HG03378 (cell line): ENCODE measurements around the gene DPYSL3.

Source experiments
- ATAC-seq: cut with Tn5 transposase; IDR thresholded peaks from one replicate; pipeline ENCODE4 v1.9.1; 2021; ENCODE audit warnings: mild to moderate bottlenecking, moderate library complexity; ENCODE audit not compliant: unreplicated experiment

Gene DPYSL3

GRCh38 chr5:147441191-147441695 is 68.6 kb downstream of the DPYSL3 start:
- no peak for ATAC-seq

DNA sequence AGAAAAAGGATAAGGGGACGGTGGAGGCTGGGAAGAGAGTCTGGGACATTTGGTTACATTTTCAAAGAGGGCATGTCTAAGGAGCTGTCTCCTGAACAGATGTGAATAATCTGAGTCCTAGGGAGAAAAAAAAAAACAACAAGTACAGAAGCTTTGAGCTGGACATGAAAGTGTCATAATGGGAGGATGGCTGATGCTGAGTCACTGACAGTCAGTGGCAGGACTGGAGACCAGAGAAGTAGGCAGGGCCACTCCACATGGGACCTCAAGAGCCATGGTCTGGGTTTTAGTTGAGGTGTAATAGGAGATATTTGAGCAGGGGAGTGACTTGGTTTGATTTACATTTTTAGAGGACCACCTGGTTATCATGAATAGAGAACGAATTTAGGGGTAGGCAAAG is 70.6 kb downstream of the DPYSL3 start:
- ATAC-seq: no peak

- no peak for ATAC-seq
Observed at GRCh38 chr5:147437161-147437596, 72.7 kb downstream of the DPYSL3 start.

GRCh38 chr5:147436596-147436995 is 73.3 kb downstream of the DPYSL3 start:
- ATAC-seq: peak; percentile 83

GRCh38 chr5:147434049-147434448 is 75.8 kb downstream of the DPYSL3 start:
- no peak for ATAC-seq

DNA sequence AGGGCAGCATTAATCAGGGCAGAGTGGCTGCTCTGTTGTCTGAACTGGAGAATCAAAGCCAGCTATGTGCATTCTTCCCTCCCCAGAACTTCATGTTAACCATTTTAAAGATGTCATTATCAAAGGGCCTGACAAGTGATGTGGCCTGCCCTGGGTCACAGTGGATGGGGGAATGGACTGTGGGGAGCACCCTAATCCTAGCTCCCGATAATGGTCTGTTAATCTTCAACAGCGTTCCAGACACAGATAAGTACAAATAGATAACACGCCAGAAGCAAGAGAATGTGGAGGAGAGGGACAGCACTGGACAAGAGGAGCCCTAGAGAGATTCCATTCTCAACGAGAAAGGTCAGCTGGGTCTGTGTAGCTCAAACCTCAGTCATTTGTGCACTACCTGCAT is 77.5 kb downstream of the DPYSL3 start:
- ATAC-seq: no peak

GRCh38 chr5:147431586-147431985 is 78.3 kb downstream of the DPYSL3 start:
- no peak for ATAC-seq

GRCh38 chr5:147430628-147431027 is 79.2 kb downstream of the DPYSL3 start:
- no peak for ATAC-seq

DNA sequence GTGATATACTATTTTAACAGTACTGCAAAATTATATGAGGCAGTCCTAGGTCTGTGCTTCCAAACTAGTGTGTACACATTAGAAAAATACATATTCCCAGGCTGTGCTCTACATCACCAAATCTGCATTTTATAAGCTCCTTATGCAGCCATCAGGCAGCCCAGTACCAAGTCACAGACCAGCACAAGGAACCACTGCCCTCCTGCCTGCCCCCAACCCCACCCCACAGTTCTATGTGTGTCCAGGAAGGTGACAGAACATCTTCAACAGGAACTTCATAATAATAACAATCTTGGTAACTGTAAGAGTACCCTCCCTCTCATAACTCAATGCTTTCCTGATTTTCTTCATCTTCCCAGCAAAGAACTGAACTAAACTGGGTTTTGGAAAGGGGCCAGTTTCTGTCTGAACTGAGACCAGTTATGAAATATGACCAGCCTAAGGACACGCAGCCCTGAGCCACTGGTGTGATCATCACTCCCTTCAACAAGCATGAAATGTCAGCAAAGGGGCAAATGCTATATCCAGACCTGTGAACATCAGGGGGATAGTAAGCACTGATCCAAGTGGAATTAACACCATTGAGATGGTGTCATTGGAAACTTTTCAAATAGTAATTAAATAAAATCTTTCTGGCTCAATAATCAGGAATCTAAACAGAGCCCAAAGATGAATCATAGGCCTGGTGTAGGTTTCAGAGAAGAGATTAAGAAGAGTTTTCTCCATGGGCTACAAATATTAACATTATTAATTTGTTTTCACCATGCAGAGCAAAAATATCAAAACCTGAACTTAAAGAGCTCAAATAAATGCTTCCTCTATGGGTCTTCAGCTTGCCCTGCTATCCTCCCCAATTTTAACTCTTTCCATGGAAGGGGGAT is 82.1 kb downstream of the DPYSL3 start:
- ATAC-seq: no peak

DNA sequence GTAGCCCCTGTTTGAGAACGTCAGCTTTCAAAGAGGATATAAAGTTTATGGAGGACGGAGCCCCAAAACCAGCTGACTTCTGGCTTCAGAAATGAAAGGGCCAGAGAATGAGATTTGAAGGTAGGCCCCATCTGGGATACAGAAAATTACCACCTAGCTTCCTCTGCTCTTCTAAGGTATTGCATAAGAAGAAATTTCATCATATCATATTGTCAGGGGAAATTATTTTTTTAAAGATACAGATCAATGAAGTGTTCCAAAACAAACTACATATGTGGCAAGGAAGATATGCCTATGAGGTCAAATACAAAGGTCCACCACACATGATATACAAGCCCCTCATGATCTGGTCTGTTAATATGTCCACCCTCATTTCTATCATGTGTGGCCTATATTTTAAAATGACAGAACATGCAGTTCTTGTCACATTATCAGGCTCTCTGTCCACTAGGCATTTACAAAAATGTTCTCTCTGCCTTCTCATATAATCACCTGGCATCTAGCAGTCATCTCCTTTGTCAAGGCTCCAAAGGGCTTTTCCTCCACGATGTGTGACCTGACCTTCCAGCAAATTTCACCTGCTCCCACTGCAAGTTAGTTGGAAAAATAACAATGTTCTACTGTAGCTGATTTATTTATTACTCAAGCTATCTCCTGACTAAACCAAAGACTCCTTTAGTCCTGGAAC is 83.1 kb downstream of the DPYSL3 start:
- no peak for ATAC-seq

DNA sequence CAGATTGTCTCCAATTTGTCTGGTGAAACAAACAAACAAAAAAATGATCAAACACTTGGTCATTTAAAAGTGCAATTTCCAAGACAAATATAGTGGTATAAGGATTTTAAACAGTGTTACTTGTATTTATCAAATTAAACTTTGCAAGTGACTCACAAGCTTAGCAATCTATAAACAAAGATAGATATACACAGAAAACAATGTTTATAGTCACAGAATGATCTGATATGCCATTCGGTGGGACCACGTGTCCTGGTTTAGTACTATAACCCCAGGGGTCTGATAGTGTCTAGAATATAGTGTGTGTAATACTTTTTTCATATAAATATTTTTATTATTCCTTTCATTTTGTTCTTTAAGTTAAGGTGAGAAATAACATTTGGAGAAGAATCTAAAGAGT is 91.3 kb downstream of the DPYSL3 start:
- no peak for ATAC-seq

DNA sequence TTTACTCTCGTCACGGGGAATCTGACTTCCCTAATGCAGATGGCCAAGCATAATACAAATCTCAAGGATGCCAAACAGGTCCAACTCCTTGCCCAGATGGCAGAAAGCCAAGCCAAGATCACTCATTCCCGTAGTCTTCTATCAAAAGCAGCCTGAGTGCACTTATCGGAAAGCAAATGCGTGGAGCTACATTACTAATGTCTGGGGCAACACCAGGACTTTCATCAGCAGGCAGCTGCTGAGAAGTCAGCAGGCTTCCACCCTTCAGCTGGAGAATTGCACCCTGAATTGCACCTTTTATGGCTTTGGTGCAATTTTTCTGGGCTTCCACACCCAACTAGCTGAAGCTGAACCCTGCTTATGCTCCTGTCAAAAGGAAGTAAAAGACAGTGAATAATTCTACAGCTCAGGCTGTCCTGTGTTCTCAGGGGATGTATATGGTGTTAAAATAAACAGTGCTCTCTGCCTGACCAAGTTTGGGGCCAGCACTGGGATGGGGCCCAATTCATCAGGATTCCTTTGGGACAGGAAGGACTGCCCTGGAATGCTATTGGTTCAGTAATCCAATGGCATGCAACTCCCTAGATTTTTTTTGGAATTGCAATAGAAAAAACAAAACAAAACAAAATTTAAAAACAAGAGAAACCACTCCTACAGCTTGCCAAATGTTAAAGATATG is 92.6 kb downstream of the DPYSL3 start:
- no peak for ATAC-seq

GRCh38 chr5:147415651-147416050 is 94.2 kb downstream of the DPYSL3 start:
- ATAC-seq: no peak

GRCh38 chr5:147413266-147413665 is 96.6 kb downstream of the DPYSL3 start:
- ATAC-seq: no peak

- ATAC-seq: no peak
Observed at GRCh38 chr5:147412561-147412960, 97.3 kb downstream of the DPYSL3 start.

GRCh38 chr5:147411359-147412319 is 98.2 kb downstream of the DPYSL3 start:
- no peak for ATAC-seq

DNA sequence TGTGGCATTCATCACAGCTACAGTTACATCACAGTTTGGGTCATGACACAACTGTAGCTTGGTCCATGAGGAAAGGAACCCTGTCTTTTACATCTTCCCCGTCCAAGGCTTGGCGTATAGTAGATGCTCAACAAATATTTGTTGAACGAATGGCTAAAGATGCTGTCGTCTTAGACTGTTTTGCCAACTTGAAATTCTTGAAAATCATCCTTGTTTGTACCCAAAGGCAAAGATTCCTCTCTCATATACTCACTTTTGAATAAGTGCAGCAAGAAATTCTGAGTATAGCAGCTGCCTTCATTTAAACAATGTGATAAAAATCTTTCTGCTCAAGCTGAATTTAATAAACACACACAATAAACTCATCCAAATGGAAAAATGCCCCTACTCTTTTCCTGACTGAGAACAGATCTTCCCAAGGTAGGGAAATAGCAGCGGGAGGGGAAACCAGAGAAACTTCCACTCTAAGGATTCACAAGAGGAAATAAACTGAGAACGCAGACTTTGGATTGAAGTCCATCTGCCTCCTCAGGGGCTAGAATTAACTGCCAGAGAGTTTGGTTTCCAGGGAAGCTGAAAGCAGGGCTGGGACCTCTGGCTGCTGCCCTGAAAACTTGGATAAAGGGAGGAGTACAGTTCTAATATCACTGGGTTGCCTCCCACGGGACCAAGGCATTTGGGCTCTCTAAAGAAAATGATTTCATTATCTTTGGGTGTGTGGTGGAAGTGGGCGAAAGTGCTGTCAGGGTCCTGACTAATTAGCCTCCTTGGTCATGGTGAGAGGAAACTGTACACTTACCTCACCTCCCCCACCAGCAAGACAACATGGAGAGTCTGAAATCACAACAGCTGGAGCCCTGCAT is 99.1 kb downstream of the DPYSL3 start:
- ATAC-seq: no peak

GRCh38 chr5:147408980-147409379 is 100.9 kb downstream of the DPYSL3 start:
- ATAC-seq: no peak

DNA sequence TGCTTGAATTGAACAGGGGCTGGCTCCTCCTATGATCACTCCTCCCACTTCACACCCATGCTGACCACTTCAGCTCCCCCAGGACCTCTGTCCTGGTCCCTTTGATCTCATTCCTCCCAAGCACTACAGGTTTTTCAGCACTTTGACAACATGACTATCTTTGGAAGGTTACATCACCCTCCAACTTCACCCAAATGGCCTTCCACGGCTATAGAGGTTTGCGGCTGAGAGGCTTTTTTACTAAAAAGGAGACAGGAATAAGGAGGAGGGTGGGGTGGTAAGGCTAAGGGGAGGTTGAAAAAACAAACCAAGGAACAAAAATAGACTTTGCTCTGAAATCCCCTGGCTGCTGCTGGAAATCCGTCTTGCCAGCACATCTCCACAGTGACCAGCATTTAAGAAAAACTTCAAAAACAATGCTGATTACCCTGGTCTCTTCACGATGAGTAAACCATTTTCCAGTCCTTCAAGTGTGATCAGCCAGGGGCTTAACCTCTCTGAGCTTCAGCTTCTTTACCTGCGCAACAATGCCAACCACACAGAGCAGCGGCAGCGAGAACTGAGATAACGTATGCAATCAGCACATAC is 102.7 kb downstream of the DPYSL3 start:
- no peak for ATAC-seq
